ENCODE results near the gene BUD23.

DNA sequence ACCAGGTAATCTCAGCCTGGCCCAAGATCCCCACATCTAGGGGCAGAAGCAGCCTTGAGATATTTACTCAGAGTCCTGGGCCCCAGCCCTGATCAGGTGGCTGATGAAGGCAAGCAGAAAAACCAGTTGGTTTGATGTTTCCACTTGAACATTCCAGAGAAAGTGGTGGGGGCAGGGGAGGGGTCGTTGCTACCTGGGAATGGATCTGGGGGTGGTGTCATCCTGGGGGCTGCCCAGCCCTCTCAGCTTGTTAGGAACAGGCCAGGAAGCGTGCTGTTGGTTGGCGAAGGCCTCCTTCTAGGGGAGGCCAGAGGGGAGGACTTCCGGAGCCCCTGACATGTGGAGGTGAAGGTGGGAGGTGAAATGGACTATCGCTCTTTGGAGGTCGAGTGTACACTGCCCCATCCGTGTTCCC lies 58.9 kb downstream of the BUD23 start:
- no peak for TF ChIP-seq EZH2phosphoT487 (IDR thresholded peaks at IDR 0.05; ENCODE audit: insufficient read depth, low read depth)
- no peak for TF ChIP-seq EZH2 (IDR thresholded peaks at IDR 0.05; ENCODE audit: insufficient read depth, poor library complexity, severe bottlenecking)

Measured in GM23248 (cell line).